ENCODE results near the gene MAN1A1.

MAN1A1 gene

GRCh38 chr6:119318730-119319129 is 30.8 kb downstream of the MAN1A1 start:
- TF ChIP-seq REST (IDR thresholded peaks at IDR 0.05; ENCODE audit: insufficient read depth in 1 of 2, low read depth in 2 of 2, low read length in 2 of 2), result no peak
- TF ChIP-seq SIN3A (IDR thresholded peaks at IDR 0.05; ENCODE audit: borderline replicate concordance, insufficient read depth, low read length), result no peak
- TF ChIP-seq FOXP2 (optimal IDR thresholded peaks at IDR 0.05; ENCODE audit: borderline replicate concordance, extremely low read depth, extremely low read length, insufficient read depth), result no peak
- TF ChIP-seq TAF1 (IDR thresholded peaks at IDR 0.05; ENCODE audit: borderline replicate concordance, insufficient read depth, low read length), result no peak
- no peak for TF ChIP-seq POLR2AphosphoS5 (IDR thresholded peaks at IDR 0.05; ENCODE audit: low read depth, low read length)

DNA sequence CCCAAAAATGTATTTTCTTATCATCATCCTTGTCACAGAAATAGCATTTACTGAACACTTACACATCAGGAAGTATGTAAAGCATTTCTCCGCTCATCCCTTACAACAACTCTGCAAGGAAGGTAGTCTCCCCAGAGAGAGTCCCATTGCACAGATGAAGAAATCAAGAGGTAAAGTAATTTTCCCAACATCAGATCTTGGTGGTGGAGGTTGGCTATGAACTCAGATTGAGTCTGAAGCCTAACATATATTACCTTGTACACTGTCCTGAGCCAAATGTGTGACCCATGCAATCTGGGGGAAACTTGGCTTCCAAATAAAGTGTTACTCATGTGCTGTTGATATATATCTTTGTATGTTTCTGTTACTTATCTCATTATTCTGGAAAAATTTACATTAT is 31.4 kb downstream of the MAN1A1 start:
- no peak for TF ChIP-seq TAF1 (IDR thresholded peaks at IDR 0.05; ENCODE audit: borderline replicate concordance, insufficient read depth, low read length)
- no peak for TF ChIP-seq SIN3A (IDR thresholded peaks at IDR 0.05; ENCODE audit: borderline replicate concordance, insufficient read depth, low read length)
- no peak for TF ChIP-seq REST (IDR thresholded peaks at IDR 0.05; ENCODE audit: insufficient read depth in 1 of 2, low read depth in 2 of 2, low read length in 2 of 2)
- TF ChIP-seq POLR2AphosphoS5 (IDR thresholded peaks at IDR 0.05; ENCODE audit: low read depth, low read length), result no peak
- no peak for TF ChIP-seq FOXP2 (optimal IDR thresholded peaks at IDR 0.05; ENCODE audit: borderline replicate concordance, extremely low read depth, extremely low read length, insufficient read depth)

DNA sequence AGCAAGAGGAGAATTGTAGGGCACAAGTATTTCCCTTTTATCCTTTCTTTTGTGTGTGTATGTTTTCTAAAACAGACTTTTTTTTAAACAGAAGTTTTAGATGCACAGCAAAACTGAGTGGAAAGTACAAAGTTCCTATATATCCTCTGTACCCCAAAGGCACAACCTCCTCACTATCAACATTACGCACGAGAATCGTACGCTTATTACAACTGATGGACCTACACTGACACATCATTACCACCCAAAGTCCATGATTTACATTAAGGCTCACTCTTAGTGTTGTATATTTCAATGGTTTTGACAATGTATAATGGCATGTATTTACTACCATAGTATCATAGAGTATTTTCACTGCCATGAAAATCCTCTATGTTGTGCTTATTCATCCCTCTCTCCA is 32.6 kb downstream of the MAN1A1 start:
- TF ChIP-seq REST (IDR thresholded peaks at IDR 0.05; ENCODE audit: insufficient read depth in 1 of 2, low read depth in 2 of 2, low read length in 2 of 2), result no peak
- no peak for TF ChIP-seq SIN3A (IDR thresholded peaks at IDR 0.05; ENCODE audit: borderline replicate concordance, insufficient read depth, low read length)
- TF ChIP-seq POLR2AphosphoS5 (IDR thresholded peaks at IDR 0.05; ENCODE audit: low read depth, low read length), result no peak
- no peak for TF ChIP-seq TAF1 (IDR thresholded peaks at IDR 0.05; ENCODE audit: borderline replicate concordance, insufficient read depth, low read length)
- TF ChIP-seq FOXP2 (optimal IDR thresholded peaks at IDR 0.05; ENCODE audit: borderline replicate concordance, extremely low read depth, extremely low read length, insufficient read depth), result no peak

GRCh38 chr6:119314885-119315272 is 34.7 kb downstream of the MAN1A1 start:
- no peak for TF ChIP-seq POLR2AphosphoS5 (IDR thresholded peaks at IDR 0.05; ENCODE audit: low read depth, low read length)
- TF ChIP-seq REST (IDR thresholded peaks at IDR 0.05; ENCODE audit: insufficient read depth in 1 of 2, low read depth in 2 of 2, low read length in 2 of 2), result no peak
- no peak for TF ChIP-seq FOXP2 (optimal IDR thresholded peaks at IDR 0.05; ENCODE audit: borderline replicate concordance, extremely low read depth, extremely low read length, insufficient read depth)
- no peak for TF ChIP-seq SIN3A (IDR thresholded peaks at IDR 0.05; ENCODE audit: borderline replicate concordance, insufficient read depth, low read length)
- TF ChIP-seq TAF1 (IDR thresholded peaks at IDR 0.05; ENCODE audit: borderline replicate concordance, insufficient read depth, low read length), result no peak
